ENCODE results near the gene KAT6B. TPM values are rescaled to one million over a fixed set of nuclear protein-coding genes. Genes with fewer than 3 reads are reported as not detected.

The KAT6B gene
- total and polyA plus RNA-seq, 2 of the 8 experiments (the other 6 are each of a cell fraction or from before 2014, with no cell fraction given): 7.3 to 30.8 TPM

- Histone ChIP-seq H3K79me2 (ENCODE audit: control insufficient read depth in 1 of 2, insufficient read depth in 2 of 2, low read length in 2 of 2) (no peaks in the 10 kb centered on the region), H3K23ac (ENCODE audit: insufficient read length) (no peak overlapping the region), H3K79me1 (ENCODE audit: low read depth, low read length) (no peaks in the 10 kb centered on the region), H4K8ac (ENCODE audit: extremely low read depth, insufficient read depth, low read length) (no peak overlapping the region), H3K27me3 (replicated peaks in 1 of 4; ENCODE audit: control insufficient read depth in 3 of 4, extremely low read depth in 1 of 4, insufficient read depth in 3 of 4, low read length in 3 of 4) (no peaks in the 10 kb centered on the region), H3K36me3 (ENCODE audit: control insufficient read depth in 2 of 4, insufficient read depth in 4 of 4, low read length in 3 of 4) (no peaks in the 10 kb centered on the region), H3K4ac (replicated peaks; ENCODE audit: insufficient read length, low read depth, low read length) (no peak overlapping the region), H3K9ac (replicated peaks in 1 of 4; ENCODE audit: extremely low read depth in 1 of 4, low read depth in 3 of 4, low read length in 3 of 4) (no peak overlapping the region), H3K4me1 (replicated peaks in 1 of 4; ENCODE audit: control insufficient read depth in 3 of 4, insufficient read depth in 4 of 4, low read length in 3 of 4) (peaks cover 0 to 16% (median 6%) of the 10 kb centered on the region in 4 experiments; a peak in 4 of 7 replicates), H3K4me2 (ENCODE audit: insufficient read depth in 1 of 2, low read depth in 2 of 2, low read length in 2 of 2) (0 out of 4 replicates have a peak overlapping the region, but pooled peaks have one; percentile 2 to 13), H3K4me3 (ENCODE audit: extremely low read depth in 1 of 4, insufficient read depth in 2 of 4, low read depth in 3 of 4, low read length in 4 of 4) (no peak overlapping the region), H2BK15ac (ENCODE audit: low read length) (no peak overlapping the region), H4K5ac (ENCODE audit: insufficient read length, low read depth, low read length) (no peak overlapping the region), H2AFZ (ENCODE audit: low read length) (0 out of 2 replicates have a peak overlapping the region, but pooled peaks have one; percentile 12), H3K14ac (ENCODE audit: insufficient read length) (no peak overlapping the region), H3K56ac (replicated peaks; ENCODE audit: insufficient read length, low read depth, low read length) (no peak overlapping the region), H3K18ac (ENCODE audit: extremely low read depth, low read length) (no peak overlapping the region; the same call in none of the 2 replicates), H2BK120ac (replicated peaks; ENCODE audit: low read depth, low read length) (peak overlapping the region; percentile 5), H2BK12ac (ENCODE audit: low read depth, low read length) (peak overlapping the region; percentile 55; the same call in 1 of the 2 replicates), H2BK20ac (ENCODE audit: low read length) (peak overlapping the region; percentile 94), H3K23me2 (ENCODE audit: low read depth, low read length) (no peaks in the 10 kb centered on the region), H2AK5ac (ENCODE audit: low read depth, low read length) (no peak overlapping the region), H3K27ac (ENCODE audit: low read depth, low read length) (no peak overlapping the region), H4K20me1 (replicated peaks in 1 of 2; ENCODE audit: control insufficient read depth in 1 of 2, insufficient read depth in 2 of 2, low read length in 2 of 2) (no peaks in the 10 kb centered on the region), H2BK5ac (ENCODE audit: low read depth, low read length) (peak overlapping the region; percentile 66; the same call in 1 of the 2 replicates), H3K9me3 (ENCODE audit: insufficient read depth in 2 of 2, low read depth in 1 of 2, low read length in 1 of 2) (no peaks in the 10 kb centered on the region; a peak in 1 of 4 replicates), H4K91ac (replicated peaks; ENCODE audit: insufficient read length, low read length) (no peak overlapping the region)
- TF ChIP-seq JUND (IDR thresholded peaks at IDR 0.05; ENCODE audit: low read length) (no peak), PHF8 (conservative IDR thresholded peaks at IDR 0.05; ENCODE audit: low read depth, low read length) (no peak), POU5F1 (IDR thresholded peaks at IDR 0.05; ENCODE audit: low read depth, low read length) (peak; percentile 88; the same call in 1 of the 2 replicates), CTBP2 (IDR thresholded peaks at IDR 0.05; ENCODE audit: borderline replicate concordance, insufficient read depth, insufficient read length, low read length) (no peak), MAFK (IDR thresholded peaks at IDR 0.05; ENCODE audit: low read depth, low read length) (no peak), KDM4A (IDR thresholded peaks at IDR 0.05; ENCODE audit: low read depth, low read length, severe bottlenecking) (no peak), NANOG (IDR thresholded peaks at IDR 0.05; ENCODE audit: insufficient read depth, low read depth, low read length, poor library complexity, severe bottlenecking) (peak; percentile 45)
- ChIA-PET POLR2A (ENCODE audit: partially characterized antibody) (no interaction called here), CTCF (ENCODE audit: partially characterized antibody) (interaction anchor here (1.1 to 2.3 kb wide), 5 partner anchors 22 to 33 kb away, joined by 3 to 12 read pairs (median 4); a partner anchor contains a TSS)
- FAIRE-seq (no peak), DNase-seq (ENCODE audit: low read depth in 1 of 2, low spot score in 2 of 2) (no peak)
- 69% methylated on average over 6 of the region's 6 CpGs; no CpG with 5 or more reads in 1 of the 2 experiments for WGBS, 2 experiments (ENCODE audit: extremely low coverage in 1 of 2, insufficient coverage in 1 of 2, insufficient read length in 1 of 2, insufficient replicate concordance in 2 of 2, low coverage in 1 of 2, low lambda C conversion rate in 2 of 2, missing lambda C conversion rate in 1 of 2)
Observed at GRCh38 chr10:75076348-75076747, 249.9 kb downstream of the KAT6B start.

Measured in H1 (cell line).